Neural progenitor cell (in vitro differentiated cells): ENCODE data around the gene CXCL6.

Experiments
- CTCF ChIP-seq: fragments of 200-600 bp; sonication (generic); IDR thresholded peaks from 2 replicates; pipeline ENCODE4 v1.5.1; 2017; ENCODE audit warnings: antibody characterized with exemption, mild to moderate bottlenecking
- EZH2phosphoT487 ChIP-seq: fragments of 200-600 bp; sonication (generic); IDR thresholded peaks from 2 replicates; pipeline ENCODE4 v1.6.1; 2017; ENCODE audit warnings: antibody characterized with exemption

DNA sequence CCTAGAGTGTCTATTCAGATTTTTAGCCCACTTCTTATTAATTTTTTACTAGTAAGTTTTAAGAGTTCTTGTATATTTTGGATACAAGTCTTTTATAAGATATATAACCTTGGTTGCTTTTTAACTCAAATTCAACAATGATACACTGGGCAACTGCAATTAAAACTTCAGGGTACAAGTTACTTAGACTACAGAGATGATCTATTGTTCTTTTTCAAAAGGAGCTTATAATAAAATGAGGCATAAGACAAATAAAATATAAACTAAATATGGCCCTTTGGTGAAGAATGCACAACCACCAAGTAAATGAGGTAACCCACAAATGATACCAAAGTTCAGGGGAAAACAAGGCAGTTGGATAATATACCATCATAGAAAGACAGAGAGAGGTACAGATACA, 37.6 kb upstream of the CXCL6 start:
- TF ChIP-seq CTCF (no peak), EZH2phosphoT487 (no peak)
